ENCODE data around the gene ERV3-1.
"Not testable (repeated sequence)": the region's sequence is repeated elsewhere in the genome, so short reads cannot be mapped to it uniquely, and the experiment has no call there.

Gene ERV3-1

DNA sequence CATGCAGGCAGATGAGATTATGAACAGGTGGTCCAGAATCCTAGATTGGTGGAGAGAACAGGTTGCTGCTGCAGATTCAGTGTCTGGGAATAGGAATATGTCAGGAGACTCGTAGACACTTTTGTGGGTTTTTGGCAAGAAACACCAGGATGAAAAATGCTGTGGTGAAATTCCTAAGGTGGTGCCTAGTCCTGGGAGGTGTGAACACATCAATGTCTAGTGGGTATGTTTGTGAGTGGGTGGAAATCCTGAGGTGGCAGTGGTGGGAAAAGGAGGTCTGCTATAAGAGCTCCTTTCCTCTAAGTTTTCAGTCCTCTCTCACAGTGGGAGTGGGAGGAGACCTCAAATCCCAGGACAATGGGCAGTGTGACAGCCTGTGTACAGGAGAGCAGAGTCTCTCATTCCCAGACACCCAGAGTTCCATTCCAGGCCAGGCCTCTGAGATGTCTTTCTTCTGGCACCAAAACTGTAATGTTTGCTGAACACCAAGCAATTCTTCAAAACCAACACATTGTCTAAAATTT lies 5.1 kb downstream of the ERV3-1 start:
- DNase-seq (ENCODE audit: low spot score), result no peak

DNA sequence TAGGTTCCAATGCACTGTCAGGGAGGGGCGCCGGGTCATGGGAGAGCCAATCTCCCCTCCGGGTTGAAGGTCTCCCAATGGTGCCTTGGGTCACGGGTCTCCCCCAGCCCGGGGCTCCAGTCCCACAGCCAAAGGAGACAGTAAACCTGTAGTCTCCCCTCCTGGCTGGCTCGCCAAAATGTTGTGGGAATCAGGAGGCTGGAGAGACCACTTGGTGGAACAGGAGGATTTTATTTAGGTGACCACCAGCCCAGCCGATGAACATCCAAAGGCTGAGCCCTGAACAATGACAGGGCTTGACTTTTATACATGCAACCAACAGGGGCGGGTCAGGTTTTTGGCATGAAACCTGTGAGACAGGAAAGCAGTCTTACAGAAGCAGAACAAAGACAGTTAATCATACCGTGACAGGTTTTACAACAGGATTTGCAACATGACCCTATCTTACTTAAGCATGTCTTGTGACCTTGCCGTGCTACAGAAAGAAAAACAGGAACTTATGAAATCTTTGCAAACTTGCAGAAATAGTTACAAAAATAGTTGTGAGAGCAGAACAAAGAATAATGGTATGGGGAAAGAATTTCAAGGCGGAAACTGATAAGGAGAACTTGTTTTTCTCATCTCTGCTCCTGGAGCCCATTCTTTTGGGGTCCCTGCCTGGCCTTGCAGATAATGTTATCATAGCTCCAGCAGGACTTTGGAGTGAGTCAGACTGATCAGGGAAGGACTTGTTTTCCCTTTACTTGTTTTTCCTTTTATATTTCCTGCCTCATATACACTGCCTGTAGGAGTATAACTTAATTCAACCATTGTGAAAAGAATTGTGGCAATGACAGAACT lies 7.1 kb downstream of the ERV3-1 start:
- no peak for DNase-seq (ENCODE audit: low spot score)

- DNase-seq (ENCODE audit: low spot score), result no peak
Measured at GRCh38 chr7:64998865-64999164, 7.7 kb downstream of the ERV3-1 start.

DNA sequence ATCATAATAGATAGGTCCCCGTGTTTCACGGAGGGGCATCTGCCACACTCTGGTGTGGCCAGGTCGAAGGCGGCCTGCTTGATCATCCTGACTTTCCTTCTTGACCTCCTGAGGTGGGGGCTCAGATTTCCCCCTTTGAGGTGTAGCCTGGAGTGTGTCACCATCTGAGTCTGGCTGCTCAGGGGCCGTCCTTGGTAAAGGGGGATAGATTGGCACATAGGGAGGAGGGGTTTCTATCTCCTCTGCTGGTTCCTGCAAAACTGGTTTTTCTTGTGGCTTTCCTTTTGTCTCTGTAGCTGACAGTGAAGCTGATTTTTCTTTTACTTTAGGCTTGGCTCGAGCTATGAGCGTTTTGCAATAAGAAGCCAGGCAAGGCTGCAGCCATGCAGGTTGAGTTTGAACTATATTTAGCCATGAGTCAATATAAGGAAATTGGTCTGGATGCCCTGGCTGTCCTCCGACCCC lies 8.5 kb downstream of the ERV3-1 start:
- DNase-seq (ENCODE audit: low spot score), result no peak

GRCh38 chr7:64997164-64997908 lies 9.2 kb downstream of the ERV3-1 start:
- DNase-seq (ENCODE audit: low spot score), result no peak

- DNase-seq (ENCODE audit: low spot score), result no peak
Measured at GRCh38 chr7:64996305-64996704, 10.2 kb downstream of the ERV3-1 start.

- DNase-seq (ENCODE audit: low spot score), result no peak
Measured at GRCh38 chr7:64993901-64994300, 12.6 kb downstream of the ERV3-1 start.

DNA sequence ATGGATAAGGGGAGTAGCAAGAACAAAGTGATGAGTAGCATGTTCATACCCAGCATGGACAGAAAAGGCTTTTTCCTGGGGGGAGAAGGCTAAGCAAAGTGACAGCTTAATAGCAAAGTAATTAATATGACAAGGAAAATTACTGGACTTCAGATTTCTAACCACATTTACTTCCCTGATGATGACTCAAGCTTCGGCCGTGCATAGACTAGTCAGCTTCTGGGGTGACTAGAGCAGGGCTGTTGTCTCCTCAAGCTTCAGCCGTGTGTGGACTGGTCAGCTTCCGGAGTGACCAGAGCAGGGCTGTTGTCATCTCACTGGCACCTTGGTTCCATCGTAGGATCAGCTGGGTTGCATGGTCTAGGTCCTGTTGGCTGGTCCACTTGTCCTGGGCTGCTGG lies 13.5 kb downstream of the ERV3-1 start:
- DNase-seq (ENCODE audit: low spot score), result no peak

GRCh38 chr7:64990936-64991335 lies 15.6 kb downstream of the ERV3-1 start, which contains the start of gene ZNF117:
Gene ZNF117, minus strand, starts transcription at chr7:64991036.
- no peak for DNase-seq (ENCODE audit: low spot score)

- DNase-seq (ENCODE audit: low spot score), result no peak
Measured at GRCh38 chr7:64990216-64990615, 16.3 kb downstream of the ERV3-1 start.

- no peak for DNase-seq (ENCODE audit: low spot score)
Measured at GRCh38 chr7:64978497-64979203, 27.8 kb downstream of the ERV3-1 start.

GRCh38 chr7:64965594-64965993 lies 40.9 kb downstream of the ERV3-1 start:
- DNase-seq (ENCODE audit: low spot score), result no peak

DNA sequence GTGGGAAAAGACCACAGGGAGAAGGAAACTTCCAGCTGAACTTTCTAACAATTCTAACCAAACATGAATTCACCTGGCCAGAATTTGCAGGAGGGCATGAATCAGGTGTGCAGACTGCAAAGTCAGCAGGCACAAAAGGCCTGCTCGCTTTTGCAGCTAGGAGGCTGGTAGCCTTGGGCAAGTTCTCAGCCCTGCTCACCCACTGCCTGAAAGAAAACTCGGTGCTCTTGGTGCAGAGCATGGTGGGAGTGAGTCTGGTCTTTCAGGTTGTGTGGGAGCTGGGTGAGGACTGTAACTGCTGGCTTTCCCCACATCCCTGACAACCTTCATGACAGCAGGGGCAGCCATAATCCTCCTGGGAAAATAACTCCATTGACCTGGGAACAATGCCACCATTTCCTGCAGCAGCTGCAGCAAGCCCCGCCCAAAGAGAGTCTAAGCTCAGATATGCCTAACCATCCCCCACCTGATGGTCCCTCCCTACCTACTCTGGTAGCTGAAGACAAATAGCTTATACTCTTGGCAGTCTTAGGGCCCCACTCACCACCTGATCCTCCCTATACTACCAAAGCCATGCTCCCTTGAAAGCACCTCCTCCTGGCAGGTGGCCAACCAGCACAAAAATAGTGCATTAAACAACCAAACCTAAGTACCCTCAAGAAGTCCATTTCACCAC lies 47.3 kb downstream of the ERV3-1 start:
- DNase-seq (ENCODE audit: low spot score), result no peak

DNA sequence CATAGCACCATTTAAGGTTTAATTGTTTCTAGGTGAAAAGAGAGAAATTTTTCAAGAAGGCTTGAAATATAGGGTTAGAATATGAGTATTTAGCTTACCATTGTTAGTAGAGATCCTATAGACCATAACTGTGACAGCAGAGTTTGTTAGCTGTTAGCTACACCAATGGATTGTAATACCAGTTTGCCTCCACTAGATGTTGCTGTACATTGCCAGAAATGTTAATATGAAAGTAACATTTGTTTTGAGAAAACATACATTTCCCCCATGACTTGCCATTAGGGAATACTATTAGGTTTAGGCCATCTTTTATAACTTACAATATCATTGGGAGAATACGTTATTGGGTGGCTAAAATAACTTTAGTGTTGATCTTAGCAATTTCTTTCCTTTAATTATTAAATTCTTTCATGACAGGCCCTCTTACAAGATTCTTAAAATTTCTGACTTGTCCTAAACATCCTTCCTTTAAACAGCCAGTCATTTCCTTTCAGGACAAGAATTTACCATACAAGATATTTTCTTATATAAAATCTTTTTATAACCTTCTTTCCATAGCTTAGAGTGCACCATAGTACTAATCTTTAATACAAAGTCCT lies 55.1 kb downstream of the ERV3-1 start:
- peak; percentile 51 for DNase-seq (ENCODE audit: low spot score)

DNA sequence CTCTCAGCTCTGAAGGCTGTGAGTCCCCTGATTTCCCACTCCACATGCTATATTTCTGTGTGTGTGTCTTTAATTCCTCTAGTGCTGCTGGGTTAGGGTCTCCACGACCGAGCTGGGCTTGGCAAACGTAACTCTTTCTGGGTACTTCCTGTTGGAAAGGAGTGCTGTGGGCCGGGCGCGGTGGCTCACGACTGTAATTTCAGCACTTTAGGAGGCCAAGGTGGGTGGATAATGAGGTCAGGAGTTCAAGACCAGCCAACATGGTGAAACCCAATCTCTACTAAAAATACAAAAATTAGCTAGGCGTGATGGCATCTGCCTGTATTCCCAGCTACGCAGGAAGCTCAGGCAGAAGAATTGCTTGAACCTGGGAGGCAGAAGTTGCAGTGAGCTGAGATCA lies 55.8 kb downstream of the ERV3-1 start:
- not testable (repeated sequence) for DNase-seq (ENCODE audit: low spot score)

DNA sequence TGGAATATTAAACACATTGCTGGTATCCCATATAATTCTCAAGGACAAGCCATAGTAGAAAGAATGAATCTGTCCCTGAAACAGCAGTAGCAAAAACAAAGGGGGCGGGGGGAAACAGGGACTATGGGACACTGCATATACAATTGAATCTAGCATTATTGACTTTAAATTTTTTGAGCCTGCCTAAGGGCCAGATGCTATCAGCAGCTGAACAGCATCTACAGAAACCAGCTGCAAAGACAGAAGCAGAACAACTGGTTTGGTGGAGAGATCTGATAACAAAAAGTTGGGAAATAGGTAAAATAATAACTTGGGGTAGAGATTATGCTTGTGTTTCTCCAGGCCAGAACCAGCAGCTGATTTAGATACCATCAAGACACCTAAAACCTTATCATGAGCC lies 57.7 kb downstream of the ERV3-1 start:
- DNase-seq (ENCODE audit: low spot score), result not testable (repeated sequence)

GRCh38 chr7:64947252-64948000 lies 59.1 kb downstream of the ERV3-1 start:
- peak; percentile 27 for DNase-seq (ENCODE audit: low spot score)

- DNase-seq (ENCODE audit: low spot score), result peak; percentile 75
Measured at GRCh38 chr7:64946772-64947171, 59.7 kb downstream of the ERV3-1 start.

DNA sequence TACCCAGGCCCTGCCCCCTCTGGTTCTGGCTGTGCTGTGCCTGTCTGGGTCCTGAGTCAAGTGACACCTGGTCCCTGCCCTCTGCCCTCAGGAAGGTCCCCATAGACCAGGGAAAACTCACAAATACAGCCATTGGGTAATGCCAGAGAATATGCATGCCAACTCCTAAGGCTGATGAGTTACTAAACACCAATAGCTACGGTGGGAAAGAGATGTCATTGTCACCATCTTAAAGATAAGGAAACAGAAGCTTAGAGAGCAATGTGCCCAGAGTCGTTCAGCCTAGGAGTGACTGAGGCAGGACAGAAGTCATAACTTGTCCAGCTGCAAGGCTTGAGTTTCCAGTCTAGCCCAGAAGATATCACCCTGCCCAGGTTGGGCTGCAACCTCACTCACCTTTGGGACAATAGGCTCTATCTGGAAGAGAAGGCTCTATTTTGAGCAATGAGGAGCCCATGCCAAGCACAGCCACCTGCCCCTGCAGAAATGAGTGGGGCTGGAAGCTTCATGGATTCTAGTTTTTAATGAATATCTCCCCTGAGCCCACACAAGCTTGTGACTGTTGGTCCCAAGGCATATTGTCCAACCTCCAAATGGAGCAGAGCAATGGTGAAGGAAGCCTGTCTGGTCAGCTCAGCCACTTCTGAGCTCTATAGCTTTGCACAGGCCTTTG lies 60.8 kb downstream of the ERV3-1 start:
- no peak for DNase-seq (ENCODE audit: low spot score)

All from SK-N-DZ (cell line).